ENCODE results near the gene ZNF581.

ZNF581 gene

DNA sequence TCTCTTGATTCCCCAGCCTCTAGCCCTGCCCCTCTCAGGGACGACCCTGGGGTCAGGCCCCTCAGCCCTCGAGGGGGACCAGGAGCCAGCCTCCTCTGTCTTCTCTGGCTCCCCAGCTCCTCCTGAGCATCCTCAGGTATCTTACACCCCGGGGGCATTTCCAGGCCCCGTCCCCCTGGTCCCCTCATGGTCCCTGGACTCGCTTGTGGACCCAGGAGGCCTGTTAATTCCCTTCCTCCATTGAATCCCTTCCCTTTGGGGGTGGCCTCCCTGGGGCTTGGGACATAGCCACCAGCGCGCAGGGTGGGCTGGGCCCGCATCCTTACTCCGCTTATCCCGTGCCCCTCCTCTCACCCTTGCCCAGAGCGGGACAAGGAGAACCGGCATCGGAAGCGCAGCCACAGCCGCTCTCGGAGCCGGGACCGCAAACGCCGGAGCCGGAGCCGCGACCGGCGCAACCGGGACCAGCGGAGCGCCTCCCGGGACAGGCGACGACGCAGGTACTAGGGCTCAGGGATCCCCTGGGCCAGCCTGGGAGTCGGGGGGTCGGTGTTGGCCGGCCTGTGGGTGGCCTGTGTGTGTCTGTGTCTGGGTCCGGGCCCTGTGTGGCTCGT is 15.5 kb downstream of the ZNF581 start:
- H3K4me3 ChIP-seq (replicated peaks; ENCODE audit: low read depth, low read length) = peak overlapping the region; percentile 75; the same call in 1 of the 2 replicates
- TF ChIP-seq, protein P1, sequence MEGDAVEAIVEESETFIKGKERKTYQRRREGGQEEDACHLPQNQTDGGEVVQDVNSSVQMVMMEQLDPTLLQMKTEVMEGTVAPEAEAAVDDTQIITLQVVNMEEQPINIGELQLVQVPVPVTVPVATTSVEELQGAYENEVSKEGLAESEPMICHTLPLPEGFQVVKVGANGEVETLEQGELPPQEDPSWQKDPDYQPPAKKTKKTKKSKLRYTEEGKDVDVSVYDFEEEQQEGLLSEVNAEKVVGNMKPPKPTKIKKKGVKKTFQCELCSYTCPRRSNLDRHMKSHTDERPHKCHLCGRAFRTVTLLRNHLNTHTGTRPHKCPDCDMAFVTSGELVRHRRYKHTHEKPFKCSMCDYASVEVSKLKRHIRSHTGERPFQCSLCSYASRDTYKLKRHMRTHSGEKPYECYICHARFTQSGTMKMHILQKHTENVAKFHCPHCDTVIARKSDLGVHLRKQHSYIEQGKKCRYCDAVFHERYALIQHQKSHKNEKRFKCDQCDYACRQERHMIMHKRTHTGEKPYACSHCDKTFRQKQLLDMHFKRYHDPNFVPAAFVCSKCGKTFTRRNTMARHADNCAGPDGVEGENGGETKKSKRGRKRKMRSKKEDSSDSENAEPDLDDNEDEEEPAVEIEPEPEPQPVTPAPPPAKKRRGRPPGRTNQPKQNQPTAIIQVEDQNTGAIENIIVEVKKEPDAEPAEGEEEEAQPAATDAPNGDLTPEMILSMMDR (IDR thresholded peaks at IDR 0.05; ENCODE audit: low read depth, low read length, missing control alignments) = no peak
- DNase-seq (ENCODE audit: extremely low read depth, low read depth) = no peak

DNA sequence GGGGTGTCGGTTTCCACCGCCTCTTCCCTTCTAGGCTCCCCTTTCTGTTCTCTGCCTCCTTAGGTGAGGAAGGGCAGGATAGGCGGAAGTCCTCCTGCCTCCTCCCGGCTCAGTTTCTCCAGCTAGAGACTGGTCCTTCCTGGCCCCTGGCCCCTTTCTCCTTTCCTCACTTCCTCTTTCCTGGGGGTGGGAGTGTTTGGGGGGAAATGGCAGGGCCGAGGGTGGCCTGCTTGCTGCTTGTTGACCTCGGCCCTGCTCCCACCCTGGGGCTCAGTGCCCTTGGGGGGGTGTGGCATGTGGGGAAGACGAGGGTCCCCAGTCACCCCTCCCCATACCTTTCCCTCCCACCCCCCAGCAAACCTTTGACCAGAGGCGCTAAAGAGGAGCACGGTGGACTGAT is 16.4 kb downstream of the ZNF581 start:
- TF ChIP-seq, protein P1 (IDR thresholded peaks at IDR 0.05; ENCODE audit: low read depth, low read length, missing control alignments) = no peak
- H3K4me3 ChIP-seq (replicated peaks; ENCODE audit: low read depth, low read length) = no peak overlapping the region
- DNase-seq (ENCODE audit: extremely low read depth, low read depth) = no peak

DNA sequence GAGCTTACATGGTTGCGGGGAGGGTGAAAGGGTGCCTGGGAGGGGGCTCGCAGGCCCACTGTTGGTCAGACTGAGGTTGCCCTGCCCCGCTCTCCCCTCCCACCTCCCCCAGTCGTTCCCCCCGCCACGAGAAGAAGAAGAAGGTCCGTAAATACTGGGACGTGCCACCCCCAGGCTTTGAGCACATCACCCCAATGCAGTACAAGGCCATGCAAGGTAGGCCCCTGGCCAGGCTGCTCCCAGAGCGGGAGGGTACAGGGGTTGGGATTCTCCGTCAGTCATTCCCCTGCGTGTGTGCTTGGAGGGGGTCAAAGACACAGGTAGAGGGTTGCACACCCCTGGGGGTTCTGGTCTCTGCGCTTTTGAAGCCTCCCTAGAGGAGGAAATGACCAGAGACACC is 17.0 kb downstream of the ZNF581 start:
- TF ChIP-seq, protein P1 (IDR thresholded peaks at IDR 0.05; ENCODE audit: low read depth, low read length, missing control alignments) = no peak
- no peak for DNase-seq (ENCODE audit: extremely low read depth, low read depth)
- no peak overlapping the region for H3K4me3 ChIP-seq (replicated peaks; ENCODE audit: low read depth, low read length)

DNA sequence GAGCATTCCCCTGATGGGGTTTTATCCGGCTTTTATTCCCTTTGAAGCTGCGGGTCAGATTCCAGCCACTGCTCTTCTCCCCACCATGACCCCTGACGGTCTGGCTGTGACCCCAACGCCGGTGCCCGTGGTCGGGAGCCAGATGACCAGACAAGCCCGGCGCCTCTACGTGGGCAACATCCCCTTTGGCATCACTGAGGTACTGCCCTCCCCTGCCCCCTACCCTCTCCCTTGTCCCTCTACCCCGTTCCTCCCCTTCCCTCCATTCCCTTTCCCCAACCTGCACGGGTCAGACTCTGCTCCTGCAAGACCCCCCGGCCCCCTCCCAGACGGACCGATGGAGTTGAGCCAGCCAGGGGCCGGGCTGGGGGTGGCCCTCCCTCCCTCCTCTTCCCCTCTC is 17.5 kb downstream of the ZNF581 start:
- TF ChIP-seq, protein P1 (IDR thresholded peaks at IDR 0.05; ENCODE audit: low read depth, low read length, missing control alignments) = no peak
- DNase-seq (ENCODE audit: extremely low read depth, low read depth) = no peak
- H3K4me3 ChIP-seq (replicated peaks; ENCODE audit: low read depth, low read length) = no peak overlapping the region

DNA sequence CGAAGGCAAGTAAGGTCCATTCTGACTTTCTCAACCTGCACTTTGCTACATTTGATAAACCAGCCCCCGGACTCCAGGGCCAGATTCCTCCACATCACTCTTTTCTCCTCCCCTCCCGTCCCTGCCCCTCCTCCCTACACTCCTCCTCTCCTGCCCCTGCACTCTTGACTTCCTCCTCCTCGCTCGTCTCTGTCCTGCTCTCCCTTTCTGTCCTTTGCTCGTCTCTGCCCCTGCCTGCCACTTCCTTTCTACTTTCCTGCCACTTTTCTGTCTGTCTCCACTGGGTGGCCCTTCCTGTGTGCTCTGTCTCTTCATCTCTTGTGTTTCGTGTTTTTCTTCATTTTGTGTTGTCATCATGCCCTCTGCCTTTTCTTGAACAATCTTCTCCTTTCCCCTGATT is 18.4 kb downstream of the ZNF581 start:
- TF ChIP-seq, protein P1 (IDR thresholded peaks at IDR 0.05; ENCODE audit: low read depth, low read length, missing control alignments) = no peak
- no peak for DNase-seq (ENCODE audit: extremely low read depth, low read depth)
- H3K4me3 ChIP-seq (replicated peaks; ENCODE audit: low read depth, low read length) = no peak overlapping the region

DNA sequence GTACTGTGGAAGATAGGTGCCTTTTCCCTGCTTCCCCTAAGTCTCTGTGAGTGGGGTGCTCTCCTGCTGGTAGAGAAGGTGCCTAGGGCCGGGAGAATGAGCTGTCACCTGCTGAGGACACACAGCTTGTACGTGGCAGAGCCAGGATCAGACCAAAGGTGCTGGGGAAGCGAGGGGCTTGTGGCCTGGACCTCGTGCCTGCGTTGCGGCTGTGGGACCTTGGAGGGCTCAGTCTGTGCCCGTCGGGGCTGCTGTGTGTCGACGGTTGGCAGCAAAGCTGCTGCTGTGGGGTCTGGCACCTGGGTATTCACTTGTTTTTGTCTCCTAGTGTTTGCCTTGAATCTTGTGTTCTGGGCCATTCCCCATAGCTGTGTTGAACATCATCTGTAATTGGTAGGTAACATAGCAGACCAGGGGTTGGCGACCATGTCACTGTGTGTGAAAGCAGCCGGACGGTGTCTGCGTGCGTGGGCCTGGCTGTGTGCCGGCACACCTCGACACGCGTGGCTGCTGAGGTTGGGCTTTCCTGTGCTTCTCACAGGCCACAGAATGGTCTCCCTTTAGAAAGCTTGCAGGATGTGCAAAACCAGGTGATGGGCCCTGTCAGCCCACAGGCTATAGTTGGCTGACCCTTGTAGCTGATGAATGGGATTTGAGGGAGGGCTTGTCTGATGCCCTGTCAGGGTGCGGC is 20.5 kb downstream of the ZNF581 start:
- DNase-seq (ENCODE audit: extremely low read depth, low read depth) = no peak
- TF ChIP-seq, protein P1 (IDR thresholded peaks at IDR 0.05; ENCODE audit: low read depth, low read length, missing control alignments) = no peak
- H3K4me3 ChIP-seq (replicated peaks; ENCODE audit: low read depth, low read length) = no peak overlapping the region
